SU-DHL-6 (cell line): ENCODE data around the gene CCDC85C.

Source experiments
- CTCF ChIP-seq: fragments of 200-600 bp; sonication (generic); IDR thresholded peaks from one replicate; pipeline ENCODE4 v1.5.1; 2017; ENCODE audit warnings: antibody characterized with exemption, mild to moderate bottlenecking, low read length, moderate library complexity; ENCODE audit not compliant: insufficient read depth, poor library complexity, severe bottlenecking
- EZH2phosphoT487 ChIP-seq: fragments of 200-600 bp; sonication (generic), shearing (Covaris generic); conservative IDR thresholded peaks from 2 replicates; pipeline ENCODE4 v1.6.1; 2018; ENCODE audit warnings: mild to moderate bottlenecking, antibody characterized with exemption, low read length, moderate library complexity, mixed read lengths

DNA sequence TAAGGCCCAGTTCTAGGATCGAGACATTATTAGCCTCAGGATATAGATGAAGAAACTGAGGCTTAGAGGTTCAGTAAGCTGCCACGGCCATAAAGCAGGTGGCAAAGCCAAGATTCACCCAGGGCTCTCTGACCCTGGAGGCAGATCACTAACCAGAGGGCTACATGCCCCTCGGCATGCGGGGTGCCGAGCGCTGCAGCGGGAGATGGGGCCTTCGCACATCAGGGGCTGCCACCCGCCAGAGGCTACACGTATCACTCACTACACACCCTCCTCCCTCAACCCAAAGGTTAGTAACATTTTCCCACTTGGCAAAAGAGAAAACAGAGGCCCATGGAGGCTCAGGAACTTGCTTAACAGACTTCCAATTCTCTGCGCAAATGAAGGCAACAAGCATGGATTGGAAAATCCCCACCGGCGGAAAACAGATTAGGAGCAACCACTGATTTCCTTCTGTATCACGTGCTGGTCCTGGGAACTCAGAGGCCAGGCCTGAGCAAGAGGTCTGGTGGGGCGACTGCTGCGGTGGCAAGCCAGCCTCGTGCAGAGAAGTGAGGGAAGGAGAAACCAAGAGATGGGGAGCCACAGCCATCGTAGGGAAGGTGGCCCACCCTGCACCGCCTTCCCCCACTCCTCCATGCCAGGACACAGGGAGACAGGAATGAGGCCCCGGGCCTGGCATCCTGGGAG, 6.0 kb downstream of the CCDC85C start:
- no peak for TF ChIP-seq CTCF
- no peak for TF ChIP-seq EZH2phosphoT487
